Aorta (tissue), 5 donors: ENCODE measurements around the gene GRHL1. TPM values are rescaled to one million over a fixed set of nuclear protein-coding genes. Genes with fewer than 3 reads are reported as not detected.

Source experiments
- ATAC-seq: fragments of 200-7000 bp; cut with Tn5 transposase; one replicate; pipeline ENCODE4 v1.9.1; 2022; ENCODE audit warnings: moderate library complexity; ENCODE audit not compliant: low FRiP score
- DNase-seq, 2 donors: peaks; one replicate each; pipeline ENCODE4 v3.0.0-alpha.2; 2020
- H3K27ac ChIP-seq, 2 donors: one replicate each; pipeline ENCODE4 v1.5.1; 2013; ENCODE audit warnings: low read length in 2 of 2, mild to moderate bottlenecking in 2 of 2, moderate library complexity in 2 of 2, control low read depth in 1 of 2, inconsistent platforms in 1 of 2, low read depth in 1 of 2
- H3K27me3 ChIP-seq, 2 donors: one replicate each; pipeline ENCODE4 v1.6.1; 2013; ENCODE audit warnings: control low read depth in 1 of 2, low read length in 1 of 2, mild to moderate bottlenecking in 1 of 2, moderate library complexity in 1 of 2; ENCODE audit not compliant: insufficient read depth in 2 of 2, control insufficient read depth in 1 of 2
- H3K36me3 ChIP-seq, 2 donors: one replicate each; pipeline ENCODE4 v1.6.1; 2013; ENCODE audit warnings: control low read depth in 1 of 2, low read length in 1 of 2, mild to moderate bottlenecking in 1 of 2; ENCODE audit not compliant: insufficient read depth in 2 of 2, control insufficient read depth in 1 of 2
- H3K4me1 ChIP-seq, 2 donors: one replicate each; pipeline ENCODE4 v1.6.1; 2013; ENCODE audit warnings: low read length in 2 of 2, control low read depth in 1 of 2, mild to moderate bottlenecking in 1 of 2, moderate library complexity in 1 of 2; ENCODE audit not compliant: insufficient read depth in 2 of 2, control insufficient read depth in 1 of 2
- H3K4me3 ChIP-seq, 2 donors: one replicate each; pipeline ENCODE4 v1.5.1; 2013; ENCODE audit warnings: low read length in 2 of 2, control low read depth in 1 of 2, mild to moderate bottlenecking in 1 of 2
- H3K9me3 ChIP-seq: one replicate; pipeline ENCODE4 v1.6.1; 2013; ENCODE audit warnings: mild to moderate bottlenecking, low read length; ENCODE audit not compliant: control insufficient read depth
- WGBS, 2 donors: extraction: QIAGEN DNeasy Blood & Tissue Kit; methylation state at CpG; one replicate each; pipeline ENCODE4 v1.1.7; 2013; 5-methylcytosine and 5-hydroxymethylcytosine counted together
- intact Hi-C, 2 donors: fragments of 100-400 bp; cut with DNase I; formaldehyde crosslinking; loops; one replicate each; pipeline versions ENCODE4 v1.14.2 to v1.15.0; 2022
- polyA plus RNA-seq, 2 donors: library from polyadenylated mRNA; stranded (reverse); fragments of 200-250 nt; gene quantifications; one replicate each; pipeline ENCODE4 v1.2.3, GENCODE V29; 2013
- total RNA-seq, 2 donors: library from RNA; stranded (reverse); fragmentation: NEBNext Ultra II Directional; extraction: Animal tissue kit (Norgen Biotek cat#: 25700); gene quantifications; one replicate each; pipeline ENCODE4 v1.2.1, GENCODE V29; 2021
- donor health status: healthy with polysubstance abuse.
- donor health status: Bipolar disorder and iron deficiency.
- donor health status: DM: no; HTN: no; CAD: no.
- donor health status: DM: no; HTN: no; CAD: no.
- donor health status: DM: yes; HTN: yes; CAD: no.

GRHL1 gene
- total and polyA plus RNA-seq, 4 donors, result 0.15 to 2.5 (median 0.90) TPM

GRCh38 chr2:10046931-10047330, 95.4 kb downstream of the GRHL1 start:
- peaks cover 0 to 3% of the 10 kb centered on the region in 2 donors for H3K36me3 ChIP-seq
- H3K9me3 ChIP-seq, result no peaks in the 10 kb centered on the region
- no peaks in the 10 kb centered on the region for H3K4me1 ChIP-seq
- no peak overlapping the region for H3K4me3 ChIP-seq
- ATAC-seq (no peak), DNase-seq (peak; percentile 12 to 22)
- H3K27me3 ChIP-seq, result no peaks in the 10 kb centered on the region
- intact Hi-C loops, result loop anchor here (2.0 to 5.0 kb wide), 3 partner anchors 62 to 235 kb away; no protein-coding TSS in a partner anchor
- WGBS, 2 donors, result 56 to 59% methylated on average over 7 of the region's 7 CpGs
- no peak overlapping the region for H3K27ac ChIP-seq

- intact Hi-C loops, result loop anchor here (1.0 to 5.0 kb wide), 4 partner anchors 63 to 236 kb away; no protein-coding TSS in a partner anchor
- H3K36me3 ChIP-seq, result peaks cover 0 to 5% of the 10 kb centered on the region in 2 donors
- H3K4me1 ChIP-seq, result no peaks in the 10 kb centered on the region
- peak; percentile 44 to 72 for DNase-seq
- no peaks in the 10 kb centered on the region for H3K9me3 ChIP-seq
- no peak overlapping the region for H3K27ac ChIP-seq
- 86% methylated on average over 15 of the region's 15 CpGs for WGBS, 2 donors
- ATAC-seq, result no peak
- no peaks in the 10 kb centered on the region for H3K27me3 ChIP-seq
- no peak overlapping the region for H3K4me3 ChIP-seq
Observed at GRCh38 chr2:10047616-10048500, 96.4 kb downstream of the GRHL1 start.

DNA sequence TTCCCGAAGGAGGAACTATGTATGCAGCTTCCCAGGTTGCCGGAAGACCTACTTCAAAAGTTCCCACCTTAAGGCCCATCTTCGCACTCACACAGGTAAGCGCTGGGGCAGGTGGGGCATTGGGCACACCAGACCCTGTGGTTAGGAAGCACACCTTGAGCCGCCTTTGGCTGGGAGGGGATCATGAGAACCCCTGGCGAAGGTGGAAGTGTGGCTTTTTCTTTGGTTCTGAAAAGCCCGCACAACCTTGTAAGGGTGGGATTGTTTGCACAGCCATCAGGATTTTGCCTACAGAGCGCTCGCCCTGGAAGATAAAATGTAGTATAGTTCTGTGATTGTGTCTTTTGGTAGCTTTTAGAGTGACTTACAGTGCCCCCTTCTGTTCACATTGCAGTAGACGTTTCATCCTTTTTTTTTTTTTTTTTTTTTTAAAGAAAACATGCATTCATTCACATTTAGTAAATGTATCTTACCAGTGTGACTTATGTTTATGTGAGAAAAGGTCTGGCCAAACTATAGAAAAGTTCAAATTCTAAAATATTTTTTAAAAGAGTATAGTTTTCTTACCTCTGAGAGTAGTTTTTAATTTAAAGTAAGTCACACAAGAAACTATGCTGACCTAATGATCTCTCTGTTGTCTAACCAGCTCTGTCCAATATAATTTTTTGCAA, 97.1 kb downstream of the GRHL1 start:
- 52 to 54% methylated on average over 10 of the region's 10 CpGs for whole genome bisulfite sequencing, 2 donors
- H3K9me3 ChIP-seq, result no peaks in the 10 kb centered on the region
- H3K27ac ChIP-seq, result no peak overlapping the region
- peaks cover 0 to 5% of the 10 kb centered on the region in 2 donors for H3K36me3 ChIP-seq
- H3K4me3 ChIP-seq, result no peak overlapping the region
- no peak for ATAC-seq
- H3K4me1 ChIP-seq, result no peaks in the 10 kb centered on the region
- intact Hi-C loops, result loop anchor here (1.0 to 5.0 kb wide), 3 partner anchors 66 to 236 kb away; no protein-coding TSS in a partner anchor
- no peaks in the 10 kb centered on the region for H3K27me3 ChIP-seq
- DNase-seq, result peak; percentile 40 to 61

Other genes starting within 250 kb of the GRHL1 start
- gene TAF1B, start 108.2 kb upstream of the GRHL1 start, total RNA-seq, result 10 to 100 TPM; 18.1 to 21.9 TPM
- gene TAF1B, start 108.2 kb upstream of the GRHL1 start, polyA plus RNA-seq, result 1 to 10 TPM; 2.8 to 7.5 TPM
- gene KLF11, start 91.9 kb downstream of the GRHL1 start, total RNA-seq, result 10 to 100 TPM; 30.7 to 33.6 TPM
- 10 to 100 TPM in 1 of 2 donors, 1 to 10 TPM in 1; 7.8 to 10.2 TPM for gene KLF11, start 91.9 kb downstream of the GRHL1 start, polyA plus RNA-seq
- 10 to 100 TPM; 11.4 to 13.9 TPM for gene CYS1, start 128.7 kb downstream of the GRHL1 start, total RNA-seq
- gene CYS1, start 128.7 kb downstream of the GRHL1 start, polyA plus RNA-seq, result 10 to 100 TPM; 14.7 to 16.4 TPM
- gene RRM2, start 171.0 kb downstream of the GRHL1 start, total RNA-seq, result 1 to 10 TPM; 1.8 to 4.3 TPM
- 1 to 10 TPM in 1 of 2 donors, under 1 TPM in 1; 0.23 to 4.6 TPM for gene RRM2, start 171.0 kb downstream of the GRHL1 start, polyA plus RNA-seq